H1 (cell line): ENCODE results near the gene STK40. TPM values are rescaled to one million over a fixed set of nuclear protein-coding genes. Genes with fewer than 3 reads are reported as not detected.

ENCODE experiments used
- BRCA1 ChIP-seq: IDR thresholded peaks from 2 replicates; pipeline ENCODE4 v1.6.1; 2012; ENCODE audit warnings: low read depth, low read length, improper control_type of control experiment
- CBX5 ChIP-seq: fragments of 300-800, 300-1000 bp; sonication (generic); IDR thresholded peaks from 2 replicates; pipeline ENCODE4 v1.7.1; 2016; ENCODE audit warnings: antibody characterized with exemption, low read length, low read depth
- CEBPB ChIP-seq: IDR thresholded peaks from 2 replicates; pipeline ENCODE4 v1.6.1; 2012; ENCODE audit warnings: low read depth, low read length
- CHD1 ChIP-seq: IDR thresholded peaks from 2 replicates; pipeline ENCODE4 v1.6.1; 2012; ENCODE audit warnings: low read depth, low read length, improper control_type of control experiment
- CHD2 ChIP-seq: IDR thresholded peaks from 2 replicates; pipeline ENCODE4 v1.6.1; 2012; ENCODE audit warnings: low read length, improper control_type of control experiment
- CREB1 ChIP-seq: IDR thresholded peaks from 2 replicates; pipeline ENCODE4 v1.6.1; 2012; ENCODE audit warnings: inconsistent platforms
- CTBP2 ChIP-seq: IDR thresholded peaks from 2 replicates; pipeline ENCODE4 v1.7.0; 2011; ENCODE audit warnings: borderline replicate concordance, mild to moderate bottlenecking, moderate library complexity, mixed read lengths, low read length; ENCODE audit not compliant: insufficient read depth, insufficient read length
- EP300 ChIP-seq, 2 experiments: IDR thresholded peaks; 1 replicate in 1 of 2; 2 replicates in 1 of 2; pipeline ENCODE4 v1.6.1; 2011 to 2012; ENCODE audit warnings: low read depth in 2 of 2, low read length in 2 of 2, mild to moderate bottlenecking in 2 of 2, borderline replicate concordance in 1 of 2, inconsistent platforms in 1 of 2, moderate library complexity in 1 of 2
- JUND ChIP-seq: IDR thresholded peaks from 2 replicates; pipeline ENCODE4 v1.6.1; 2011; ENCODE audit warnings: mild to moderate bottlenecking, improper control_type of control experiment, low read length
- KDM5A ChIP-seq: fragments of 200-600 bp; IDR thresholded peaks from 2 replicates; pipeline ENCODE4 v1.7.1; 2012; ENCODE audit warnings: mild to moderate bottlenecking, low read length, inconsistent platforms, mixed read lengths
- MAX ChIP-seq: IDR thresholded peaks from 2 replicates; pipeline ENCODE4 v1.6.1; 2012; ENCODE audit warnings: inconsistent platforms
- NRF1 ChIP-seq: IDR thresholded peaks from 2 replicates; pipeline ENCODE4 v1.6.1; 2011; ENCODE audit warnings: mild to moderate bottlenecking, low read depth, low read length, improper control_type of control experiment
- PHF8 ChIP-seq: fragments of 200-600 bp; sonication (generic); conservative IDR thresholded peaks from 2 replicates; pipeline ENCODE4 v1.7.1; 2012; ENCODE audit warnings: low read depth, mild to moderate bottlenecking, inconsistent platforms, low read length, moderate library complexity
- RBBP5 ChIP-seq: IDR thresholded peaks from 2 replicates; pipeline ENCODE4 v1.7.1; 2012; ENCODE audit warnings: low read depth, mild to moderate bottlenecking, inconsistent platforms, low read length, moderate library complexity, borderline replicate concordance
- RXRA ChIP-seq: IDR thresholded peaks from 2 replicates; pipeline ENCODE4 v1.6.1; 2011; ENCODE audit warnings: low read depth, mild to moderate bottlenecking, low read length, moderate library complexity; ENCODE audit not compliant: insufficient read depth
- SIX5 ChIP-seq: IDR thresholded peaks from 2 replicates; pipeline ENCODE4 v1.6.1; 2011; ENCODE audit warnings: mild to moderate bottlenecking, low read depth, low read length
- SRF ChIP-seq: IDR thresholded peaks from 2 replicates; pipeline ENCODE4 v1.6.1; 2011; ENCODE audit warnings: mild to moderate bottlenecking, low read depth, low read length, moderate library complexity
- TBP ChIP-seq: IDR thresholded peaks from 2 replicates; pipeline ENCODE4 v1.6.1; 2011; ENCODE audit warnings: low read depth, low read length, improper control_type of control experiment
- TEAD4 ChIP-seq: IDR thresholded peaks from 2 replicates; pipeline ENCODE4 v1.6.1; 2012; ENCODE audit warnings: low read depth, low read length, inconsistent platforms, mixed read lengths
- polyA plus RNA-seq, 7 experiments: library from polyadenylated mRNA; depleted of rRNA in 3 of 7; stranded (reverse) in 5 of 7; unstranded in 2 of 7; fragments of >200 nt in 5 of 7; fragments of 200-250 nt in 2 of 7; gene quantifications; 1 replicate in 5 of 7; 2 replicates in 1 of 7; 4 replicates in 1 of 7; pipeline versions ENCODE4 v1.2.1 to v1.2.3, GENCODE V29; 2011 to 2013; ENCODE audit warnings: missing spikeins in 2 of 7, mixed read lengths in 2 of 7
- total RNA-seq: library from RNA; stranded (reverse); fragmentation: NEBNext Ultra II Directional; extraction: Animal tissue kit (Norgen Biotek cat#: 25700); gene quantifications from 2 replicates; pipeline ENCODE4 v1.2.1, GENCODE V29; 2021

STK40 gene
- total and polyA plus RNA-seq, 2 of the 8 experiments (the other 6 are each of a cell fraction or from before 2014, with no cell fraction given): 13.6 to 28.6 TPM

- no peak for TF ChIP-seq PHF8
- TF ChIP-seq TEAD4: peak; percentile 80
- TF ChIP-seq NRF1: no peak; the same call in 1 of the 2 replicates
- TF ChIP-seq CHD1: no peak
- TF ChIP-seq SIX5: no peak
- TF ChIP-seq RBBP5: no peak; the same call in none of the 2 replicates
- no peak for TF ChIP-seq CREB1
- TF ChIP-seq RXRA: 0 out of 2 replicates have a peak, but pooled peaks have one; percentile 46
- TF ChIP-seq CEBPB: no peak
- TF ChIP-seq SRF: no peak
- no peak for TF ChIP-seq CBX5
- no peak for TF ChIP-seq BRCA1
- no peak for TF ChIP-seq CTBP2
- TF ChIP-seq CHD2: no peak
- TF ChIP-seq EP300 (IDR thresholded peaks at IDR 0.05; ENCODE audit: borderline replicate concordance in 1 of 2, low read depth in 2 of 2, low read length in 2 of 2): 0 out of 3 replicates have a peak, but pooled peaks of 1 of the 2 experiments have one; percentile 64
- TF ChIP-seq TBP: no peak
- TF ChIP-seq KDM5A: no peak
- peak; percentile 89 for TF ChIP-seq MAX
- TF ChIP-seq JUND: no peak
- TF ChIP-seq, all 59 proteins: peak for 21
These were observed 64.4 kb downstream of the STK40 start (continued) for GRCh38 chr1:36321119-36321951.
